Measurements from ENCODE around the gene SH3GL2. TPM values are rescaled to one million over a fixed set of nuclear protein-coding genes. Genes with fewer than 3 reads are reported as not detected.

Gene SH3GL2
- total RNA-seq, 4 donors from 2014 or later: not detected

- 64 to 72% methylated on average over 5 of the region's 5 CpGs for WGBS, 2 donors
These were observed 147.4 kb downstream of the SH3GL2 start for GRCh38 chr9:17726298-17726697.

GRCh38 chr9:17730899-17731298 is 152.0 kb downstream of the SH3GL2 start:
- Histone ChIP-seq H3K4me3 (no peak overlapping the region), H3K4me1 (no peaks in the 10 kb centered on the region), H3K27ac (no peak overlapping the region), H3K9me3 (no peaks in the 10 kb centered on the region), H3K27me3 (no peaks in the 10 kb centered on the region), H3K36me3 (no peaks in the 10 kb centered on the region)
- WGBS, 2 donors: 78 to 79% methylated on average over 7 of the region's 7 CpGs
- no peak for DNase-seq (ENCODE audit: low spot score in 2 of 2)
- TF ChIP-seq EP300 (IDR thresholded peaks at IDR 0.05) (no peak), POLR2A (IDR thresholded peaks at IDR 0.05) (no peak), CTCF (IDR thresholded peaks at IDR 0.05) (no peak)

More at GRCh38 chr9:17726298-17726697, 147.4 kb downstream of the SH3GL2 start:
- no peak for TF ChIP-seq POLR2A (IDR thresholded peaks at IDR 0.05)
- TF ChIP-seq EP300 (IDR thresholded peaks at IDR 0.05): no peak
- TF ChIP-seq CTCF (IDR thresholded peaks at IDR 0.05): no peak
- no peak for DNase-seq (ENCODE audit: low spot score in 2 of 2)
- Histone ChIP-seq H3K36me3 (no peaks in the 10 kb centered on the region), H3K9me3 (peaks cover 0 to 21% (median 0%) of the 10 kb centered on the region in 4 donors), H3K4me1 (no peaks in the 10 kb centered on the region), H3K4me3 (no peak overlapping the region), H3K27me3 (no peaks in the 10 kb centered on the region), H3K27ac (no peak overlapping the region)

GRCh38 chr9:17731308-17731707 is 152.4 kb downstream of the SH3GL2 start:
- no peaks in the 10 kb centered on the region for H3K4me1 ChIP-seq
- TF ChIP-seq CTCF (IDR thresholded peaks at IDR 0.05) (no peak), POLR2A (IDR thresholded peaks at IDR 0.05) (no peak), EP300 (IDR thresholded peaks at IDR 0.05) (no peak)
- H3K4me3 ChIP-seq: no peak overlapping the region
- no peak overlapping the region for H3K27ac ChIP-seq
- no peaks in the 10 kb centered on the region for H3K9me3 ChIP-seq
- 74 to 83% methylated on average over 4 of the region's 4 CpGs for WGBS, 2 donors
- DNase-seq (ENCODE audit: low spot score in 2 of 2): no peak
- no peaks in the 10 kb centered on the region for H3K27me3 ChIP-seq
- H3K36me3 ChIP-seq: no peaks in the 10 kb centered on the region

- H3K4me3 ChIP-seq: no peak overlapping the region
- 68 to 75% methylated on average over 2 of the region's 2 CpGs for WGBS, 2 donors
- no peaks in the 10 kb centered on the region for H3K27me3 ChIP-seq
- H3K36me3 ChIP-seq: no peaks in the 10 kb centered on the region
- no peaks in the 10 kb centered on the region for H3K9me3 ChIP-seq
- DNase-seq (ENCODE audit: low spot score in 2 of 2): no peak
- H3K4me1 ChIP-seq: no peaks in the 10 kb centered on the region
- TF ChIP-seq EP300 (IDR thresholded peaks at IDR 0.05) (no peak), CTCF (IDR thresholded peaks at IDR 0.05) (no peak), POLR2A (IDR thresholded peaks at IDR 0.05) (no peak)
- H3K27ac ChIP-seq: no peak overlapping the region
These were observed 155.8 kb downstream of the SH3GL2 start for GRCh38 chr9:17734674-17735073.

GRCh38 chr9:17735859-17736258 is 157.0 kb downstream of the SH3GL2 start:
- Histone ChIP-seq H3K36me3 (no peaks in the 10 kb centered on the region), H3K27me3 (no peaks in the 10 kb centered on the region), H3K27ac (no peak overlapping the region), H3K9me3 (no peaks in the 10 kb centered on the region), H3K4me3 (no peak overlapping the region), H3K4me1 (no peaks in the 10 kb centered on the region)
- WGBS, 2 donors: 78 to 81% methylated on average over 3 of the region's 3 CpGs
- no peak for TF ChIP-seq POLR2A (IDR thresholded peaks at IDR 0.05)
- no peak for TF ChIP-seq CTCF (IDR thresholded peaks at IDR 0.05)
- TF ChIP-seq EP300 (IDR thresholded peaks at IDR 0.05): no peak
- no peak for DNase-seq (ENCODE audit: low spot score in 2 of 2)
